GM18951 (cell line): ENCODE results near the gene TLR2.

Experiments used
- POLR2A ChIP-seq: IDR thresholded peaks from 4 replicates; pipeline ENCODE4 v1.6.1; 2011; ENCODE audit warnings: mild to moderate bottlenecking; ENCODE audit not compliant: insufficient read length, insufficient read depth; ENCODE audit errors: extremely low read depth
- in situ Hi-C: fragments of 300-500 bp; cut with MboI; formaldehyde crosslinking; loops from one replicate; pipeline ENCODE4 v1.12.0; 2022; ENCODE audit warnings: low sequenced_read_pairs, mixed read lengths, inconsistent platforms; ENCODE audit not compliant: unreplicated experiment

The TLR2 gene

GRCh38 chr4:153676486-153676885, 7.6 kb upstream of the TLR2 start:
- in situ Hi-C loops: no loop called here

GRCh38 chr4:153676984-153677383, 7.1 kb upstream of the TLR2 start:
- in situ Hi-C loops: no loop called here

More at GRCh38 chr4:153676486-153676885, 7.6 kb upstream of the TLR2 start:
- no peak for TF ChIP-seq POLR2A

GRCh38 chr4:153679486-153679885, 4.6 kb upstream of the TLR2 start:
- in situ Hi-C loops: no loop called here
- no peak for TF ChIP-seq POLR2A

More at GRCh38 chr4:153676984-153677383, 7.1 kb upstream of the TLR2 start:
- no peak for TF ChIP-seq POLR2A

- in situ Hi-C loops: no loop called here
- TF ChIP-seq POLR2A: no peak
Measured at GRCh38 chr4:153683763-153684181, 308 bp upstream of the TLR2 start.

GRCh38 chr4:153684971-153685371, 891 bp downstream of the TLR2 start:
- TF ChIP-seq POLR2A: no peak
- in situ Hi-C loops: no loop called here

GRCh38 chr4:153704522-153704921, 20.4 kb downstream of the TLR2 start:
- in situ Hi-C loops: no loop called here
- TF ChIP-seq POLR2A: no peak

GRCh38 chr4:153705743-153706468, 21.8 kb downstream of the TLR2 start:
- in situ Hi-C loops: no loop called here
- no peak for TF ChIP-seq POLR2A

GRCh38 chr4:153706519-153706918, 22.4 kb downstream of the TLR2 start:
- TF ChIP-seq POLR2A: no peak
- in situ Hi-C loops: no loop called here

GRCh38 chr4:153710681-153711080, 26.6 kb downstream of the TLR2 start:
- no peak for TF ChIP-seq POLR2A
- in situ Hi-C loops: no loop called here

GRCh38 chr4:153713866-153714646, 30.0 kb downstream of the TLR2 start:
- TF ChIP-seq POLR2A: no peak
- in situ Hi-C loops: no loop called here

- no peak for TF ChIP-seq POLR2A
- in situ Hi-C loops: no loop called here
Measured at GRCh38 chr4:153722036-153722435, 38.0 kb downstream of the TLR2 start.

- in situ Hi-C loops: no loop called here
- TF ChIP-seq POLR2A: no peak
Measured at GRCh38 chr4:153724606-153725005, 40.5 kb downstream of the TLR2 start.

- in situ Hi-C loops: no loop called here
- TF ChIP-seq POLR2A: no peak
Measured at GRCh38 chr4:153725136-153725830, 41.2 kb downstream of the TLR2 start.
